ENCODE results near the gene KCND2.
"Not testable (repeated sequence)": the region's sequence is repeated elsewhere in the genome, so short reads cannot be mapped to it uniquely, and the experiment has no call there.

Gene KCND2

GRCh38 chr7:120775755-120776154 is 502.8 kb downstream of the KCND2 start:
- no peak for DNase-seq

DNA sequence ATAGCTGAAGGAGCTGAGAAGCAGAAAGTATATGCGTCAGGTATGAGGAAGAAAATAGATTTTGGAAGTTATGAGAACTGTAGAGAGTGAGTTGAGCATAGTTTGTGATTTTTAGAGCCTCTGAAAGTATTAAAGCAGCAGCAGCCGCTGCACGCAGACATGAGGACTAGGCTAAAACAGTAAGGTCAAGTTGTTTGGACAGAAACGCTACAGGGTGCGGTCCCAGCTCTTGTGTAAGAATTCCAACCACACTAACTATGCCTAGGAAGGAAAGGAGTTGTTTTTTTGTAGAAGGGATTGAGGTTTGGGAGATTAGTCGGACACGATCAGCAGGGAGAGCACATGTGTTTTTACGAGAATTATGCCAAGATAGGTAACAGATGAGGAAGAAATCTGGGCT is 506.1 kb downstream of the KCND2 start:
- DNase-seq, result not testable (repeated sequence)

DNA sequence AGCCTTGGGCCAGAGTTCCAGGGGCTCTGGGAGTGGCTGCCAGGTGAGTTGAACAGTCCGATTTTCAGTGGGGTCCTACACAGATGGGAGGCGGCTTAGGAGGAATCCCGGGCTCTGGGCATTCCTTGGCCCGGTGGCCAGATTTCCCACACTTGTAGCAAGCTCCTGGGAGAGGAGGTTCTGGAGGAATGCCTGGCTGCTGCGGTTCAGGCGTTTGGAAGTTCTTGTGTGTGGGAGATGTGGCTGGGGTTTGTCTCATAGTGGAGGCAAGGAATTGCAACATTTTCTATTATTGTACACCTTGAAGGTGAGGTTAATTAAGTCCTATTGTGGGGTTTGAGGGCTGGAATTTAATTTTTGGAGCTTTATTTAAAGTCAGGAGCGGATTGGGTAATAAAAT is 507.5 kb downstream of the KCND2 start:
- DNase-seq, result not testable (repeated sequence)

DNA sequence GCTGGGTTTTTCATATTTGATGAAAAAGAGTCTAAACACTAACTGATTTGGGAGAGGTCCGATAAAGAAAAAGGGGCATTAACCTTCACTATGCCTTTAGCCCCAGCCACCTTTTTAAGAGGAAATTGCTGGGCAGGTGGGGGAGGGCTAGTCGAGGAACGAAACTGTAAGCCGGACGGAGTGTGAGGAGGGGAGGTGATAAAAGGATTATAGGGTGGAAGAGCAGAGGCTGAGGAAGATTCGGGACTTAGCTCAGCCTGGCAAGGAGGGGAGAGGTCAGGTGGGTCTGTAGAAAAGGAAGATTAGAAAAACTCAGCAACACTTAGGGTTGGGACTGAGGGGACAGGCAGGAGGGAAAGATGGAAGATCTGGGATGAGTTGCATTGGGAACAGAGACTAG is 508.0 kb downstream of the KCND2 start:
- no peak for DNase-seq

- DNase-seq, result not testable (repeated sequence)
Observed at GRCh38 chr7:120781924-120782323, 508.9 kb downstream of the KCND2 start.

- no peak for DNase-seq
Observed at GRCh38 chr7:120783273-120783672, 510.3 kb downstream of the KCND2 start.

- DNase-seq, result no peak
Observed at GRCh38 chr7:120783721-120784120, 510.7 kb downstream of the KCND2 start.

GRCh38 chr7:120785095-120785494 is 512.1 kb downstream of the KCND2 start:
- no peak for DNase-seq

DNA sequence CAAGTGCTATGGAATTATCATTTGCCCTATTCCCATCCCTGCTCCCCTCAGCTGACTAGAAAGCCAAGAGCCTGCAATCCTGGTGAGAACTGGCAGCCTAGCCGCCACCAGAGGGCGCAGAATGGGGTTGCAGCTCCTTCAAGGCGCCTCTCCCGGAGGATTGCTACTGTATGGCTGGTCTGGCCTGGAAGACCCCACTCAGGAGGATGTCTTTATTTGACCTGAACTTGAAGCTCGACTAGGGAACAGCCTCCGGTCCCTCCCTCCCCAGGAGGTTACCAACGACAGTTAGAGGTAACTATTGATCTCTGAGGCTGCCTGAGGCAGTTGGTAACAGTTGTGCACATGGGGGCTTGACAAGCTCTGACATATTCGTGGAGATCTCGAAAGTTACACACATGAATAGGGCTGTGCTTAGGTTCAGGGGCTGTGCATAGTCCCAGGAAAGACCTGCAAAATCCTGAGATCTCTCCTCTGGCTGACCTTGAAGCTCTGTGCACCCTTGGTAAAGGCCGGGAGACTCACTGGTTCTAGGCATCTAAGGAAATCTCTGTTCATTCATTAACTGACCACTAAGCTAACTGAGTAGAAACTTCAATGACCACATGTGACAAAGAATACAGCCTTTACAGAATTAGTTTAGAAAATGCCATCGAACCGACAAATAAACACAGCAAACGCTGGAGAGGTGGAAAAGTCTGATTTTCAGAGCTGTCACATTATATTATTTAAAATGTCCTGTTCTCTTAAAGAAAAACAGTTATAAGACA is 519.3 kb downstream of the KCND2 start:
- peak; percentile 44 to 63 for DNase-seq

GRCh38 chr7:120792861-120793130 is 519.8 kb downstream of the KCND2 start:
- no peak for DNase-seq

GRCh38 chr7:120793213-120793936 is 520.4 kb downstream of the KCND2 start:
- DNase-seq, result no peak

DNA sequence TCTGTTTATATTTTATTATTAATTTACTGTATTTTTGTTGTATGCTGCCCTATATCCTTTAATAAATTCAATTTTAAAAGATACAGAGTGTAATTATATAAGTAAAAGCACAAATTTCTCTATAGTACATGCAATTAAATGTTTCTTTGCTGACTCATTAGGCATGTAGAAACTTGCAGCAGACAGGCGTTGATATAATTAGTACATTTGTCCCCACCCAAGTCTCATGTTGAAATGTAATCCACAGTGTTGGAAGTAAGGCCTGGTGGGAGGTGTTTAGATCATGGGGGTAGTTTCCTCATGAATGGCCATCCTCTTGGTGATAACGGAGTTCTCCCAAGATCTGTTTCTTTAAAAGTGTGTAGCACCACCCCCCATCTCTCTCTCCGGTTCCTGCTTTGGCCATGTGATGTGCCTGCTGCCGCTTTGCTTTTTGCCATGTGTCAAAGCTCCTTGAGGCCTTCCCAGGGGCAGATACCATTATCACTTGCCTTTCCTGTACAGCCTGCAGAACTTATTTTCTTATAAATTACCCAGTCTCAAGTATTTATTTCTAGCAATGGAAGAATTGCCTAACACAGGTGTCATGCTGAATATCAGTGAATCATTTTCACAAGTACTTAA is 521.2 kb downstream of the KCND2 start:
- DNase-seq, result no peak

GRCh38 chr7:120797026-120797645 is 524.2 kb downstream of the KCND2 start:
- DNase-seq, result no peak

- DNase-seq, result no peak
Observed at GRCh38 chr7:120799147-120799546, 526.2 kb downstream of the KCND2 start.
